SIG-M5 (cell line): ENCODE measurements around the gene IL32.

Experiments used
- DNase-seq: peaks from one replicate; lab custom pipeline; 2025; lab: John Stamatoyannopoulos, UW

Gene IL32

DNA sequence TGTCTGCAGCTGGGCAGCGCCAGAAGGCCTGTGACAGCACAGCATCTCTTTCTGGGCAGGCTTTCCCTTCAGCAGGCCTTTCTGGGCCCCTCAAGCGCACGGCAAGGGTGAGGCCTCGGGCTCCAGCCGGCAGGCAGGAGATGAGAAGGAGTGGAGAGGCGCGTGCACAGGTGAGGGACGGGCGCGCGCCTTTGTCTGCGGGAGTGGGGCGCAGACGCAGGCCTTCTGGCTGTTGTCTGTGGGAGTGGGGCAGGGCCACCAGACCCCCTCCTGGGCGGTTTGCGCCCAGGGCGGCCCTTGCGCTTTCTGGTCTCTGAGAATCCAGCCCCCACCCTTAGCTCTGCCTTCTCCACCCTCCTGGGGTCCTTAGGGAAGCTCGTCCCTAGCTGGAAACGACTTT, 53.4 kb downstream of the IL32 start:
- no peak for DNase-seq
